KOPT-K1 (cell line): ENCODE results near the gene CFAP54.
A peak's percentile ranks its signal among the peaks of the same experiment; 100 is the strongest.
"Not testable (repeated sequence)": the region's sequence is repeated elsewhere in the genome, so short reads cannot be mapped to it uniquely, and the experiment has no call there.

Source experiments
- H3K27ac ChIP-seq: fragments of 200-600 bp; sonication (generic); 2 replicates; pipeline ENCODE4 v1.5.1; 2016; ENCODE audit warnings: antibody characterized with exemption, mild to moderate bottlenecking, low read depth, low read length; ENCODE audit not compliant: poor library complexity, severe bottlenecking
- H3K36me3 ChIP-seq: fragments of 200-600 bp; sonication (generic); 2 replicates; pipeline ENCODE4 v1.5.1; 2017; ENCODE audit warnings: antibody characterized with exemption, mild to moderate bottlenecking, low read length, moderate library complexity; ENCODE audit not compliant: insufficient read depth
- H3K9me3 ChIP-seq: fragments of 200-600 bp; sonication (generic); 2 replicates; pipeline ENCODE4 v1.5.1; 2017; ENCODE audit warnings: antibody characterized with exemption, low read length, mild to moderate bottlenecking; ENCODE audit not compliant: insufficient read depth, poor library complexity, severe bottlenecking

Gene CFAP54

DNA sequence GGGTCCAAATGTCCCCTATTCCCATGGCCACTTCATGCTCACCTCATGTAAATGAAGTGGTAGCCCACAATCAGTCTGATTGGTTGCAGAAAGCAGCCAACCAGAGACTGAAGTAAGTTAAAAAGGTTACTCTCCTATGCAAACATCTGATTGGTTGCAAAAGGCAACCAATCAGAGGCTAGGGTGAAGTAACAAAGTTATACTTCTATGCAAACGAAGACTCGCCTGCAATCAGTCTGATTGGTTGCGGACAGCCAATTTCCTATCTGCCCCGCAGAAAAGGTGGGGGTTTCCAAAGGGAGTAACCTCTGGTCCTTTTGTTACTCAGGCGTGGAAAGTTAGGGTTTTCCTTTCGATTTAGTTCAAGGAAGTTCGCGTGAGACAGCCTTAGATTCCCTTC, 209.6 kb downstream of the CFAP54 start:
- H3K36me3 ChIP-seq: no peaks in the 10 kb centered on the region
- no peaks in the 10 kb centered on the region for H3K9me3 ChIP-seq
- H3K27ac ChIP-seq: no peak overlapping the region

DNA sequence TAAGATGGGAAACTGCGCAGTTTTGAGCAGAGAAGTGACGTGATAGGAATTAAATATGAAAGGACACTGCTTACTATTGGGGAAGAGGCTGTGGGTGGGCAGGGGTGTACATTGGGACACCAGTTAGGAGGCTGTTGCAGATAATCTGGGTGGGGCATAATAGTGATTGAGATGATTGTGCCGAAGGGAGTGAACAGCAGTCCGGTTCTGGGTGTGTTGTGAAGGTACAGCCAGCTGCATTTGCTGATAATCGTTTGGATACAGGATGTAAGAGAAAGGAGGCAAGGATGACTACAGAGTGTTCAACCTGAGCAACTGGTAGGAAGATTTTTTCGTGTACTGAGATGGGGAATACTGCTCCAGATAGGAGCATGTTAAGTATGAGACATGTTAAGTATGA, 212.5 kb downstream of the CFAP54 start:
- H3K36me3 ChIP-seq: no peaks in the 10 kb centered on the region
- H3K27ac ChIP-seq: no peak overlapping the region
- H3K9me3 ChIP-seq: no peaks in the 10 kb centered on the region

DNA sequence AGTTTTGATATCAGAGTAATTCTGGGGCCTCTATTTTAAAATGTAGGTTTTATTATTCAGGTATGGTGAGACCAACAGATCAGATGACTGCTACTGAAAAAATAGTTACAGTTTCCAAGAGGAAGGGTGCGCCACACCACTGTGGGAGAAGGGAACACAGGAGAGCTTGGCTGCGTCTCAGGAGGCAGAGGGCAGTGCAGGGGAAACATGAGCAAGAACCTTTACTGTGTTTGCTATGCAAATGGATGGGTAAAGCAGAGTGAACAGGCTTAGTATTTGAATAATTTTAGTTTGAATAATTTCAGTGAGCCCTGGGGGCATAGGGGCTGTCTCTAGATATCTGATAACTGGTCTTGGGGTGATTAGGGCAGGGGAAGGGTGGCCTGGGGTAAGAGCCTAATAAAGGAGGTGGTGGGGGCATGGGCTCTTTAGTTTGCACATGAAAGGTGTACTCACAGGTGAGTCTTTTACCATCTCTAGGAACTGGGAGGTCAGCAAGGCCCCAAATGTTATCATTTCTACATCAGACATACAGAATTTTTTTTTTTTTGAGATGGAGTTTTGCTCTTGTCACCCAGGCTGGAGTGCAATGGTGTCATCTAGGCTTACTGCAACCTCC, 220.9 kb downstream of the CFAP54 start:
- no peaks in the 10 kb centered on the region for H3K36me3 ChIP-seq
- no peaks in the 10 kb centered on the region for H3K9me3 ChIP-seq
- no peak overlapping the region for H3K27ac ChIP-seq

GRCh38 chr12:96711364-96711763, 222.0 kb downstream of the CFAP54 start:
- Histone ChIP-seq H3K9me3 (no peaks in the 10 kb centered on the region), H3K36me3 (no peaks in the 10 kb centered on the region), H3K27ac (no peak overlapping the region)

DNA sequence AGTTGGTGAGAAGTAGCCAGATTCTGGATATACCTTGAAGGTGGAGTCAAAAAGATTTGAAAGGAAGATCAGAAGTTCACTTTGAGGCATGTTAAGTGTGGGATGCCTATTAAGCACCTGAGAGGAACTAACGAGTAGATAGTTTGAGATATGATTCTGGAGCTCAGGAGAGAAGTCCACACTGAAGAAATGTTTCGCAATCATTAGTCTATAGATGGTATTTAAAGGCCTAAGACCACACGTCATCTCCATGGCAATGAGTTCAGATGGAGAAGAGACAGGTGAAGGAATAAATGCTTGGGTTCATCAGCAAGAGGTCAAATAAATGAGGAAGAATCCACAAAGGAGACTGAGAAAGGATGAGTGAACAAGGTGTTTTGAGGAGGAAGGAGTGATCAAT, 224.8 kb downstream of the CFAP54 start:
- Histone ChIP-seq H3K36me3 (no peaks in the 10 kb centered on the region), H3K27ac (no peak overlapping the region), H3K9me3 (no peaks in the 10 kb centered on the region)

DNA sequence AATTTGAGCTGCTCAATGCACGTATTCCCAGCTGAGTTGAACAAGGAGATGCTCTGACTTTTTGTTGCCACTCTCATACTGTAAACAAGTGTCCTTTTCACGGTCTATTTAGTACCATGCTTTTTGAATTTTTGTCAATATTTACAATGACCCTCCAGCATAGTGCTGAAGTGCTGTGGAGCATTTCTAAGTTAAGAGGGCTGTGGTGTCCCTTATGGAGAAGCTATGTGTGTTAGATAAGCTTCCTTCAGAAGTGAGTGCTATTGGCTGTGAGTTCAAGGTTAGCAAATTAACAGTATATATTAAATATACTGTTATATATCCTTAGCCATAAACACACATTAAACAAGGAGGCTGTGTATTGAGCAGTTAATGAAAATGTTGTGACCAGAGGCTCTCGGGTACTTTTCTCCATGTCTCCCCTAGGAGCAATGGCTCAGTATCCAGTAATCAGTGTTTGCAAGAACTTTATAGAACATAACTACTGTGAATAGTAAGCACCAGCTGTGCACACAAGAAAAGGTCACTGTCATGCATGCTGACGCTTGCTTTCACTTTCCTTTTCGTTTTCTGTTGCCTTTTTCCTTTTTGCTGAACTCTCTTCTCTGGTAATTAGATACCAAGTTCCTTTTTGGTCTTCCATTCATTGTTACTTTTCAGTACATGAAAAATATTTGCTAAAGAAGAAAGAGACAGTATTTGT, 230.4 kb downstream of the CFAP54 start:
- H3K27ac ChIP-seq: peak overlapping the region; percentile 72
- H3K9me3 ChIP-seq: no peaks in the 10 kb centered on the region
- no peaks in the 10 kb centered on the region for H3K36me3 ChIP-seq

GRCh38 chr12:96720363-96720705, 231.0 kb downstream of the CFAP54 start:
- Histone ChIP-seq H3K36me3 (no peaks in the 10 kb centered on the region), H3K27ac (peak overlapping the region; percentile 72), H3K9me3 (no peaks in the 10 kb centered on the region)

DNA sequence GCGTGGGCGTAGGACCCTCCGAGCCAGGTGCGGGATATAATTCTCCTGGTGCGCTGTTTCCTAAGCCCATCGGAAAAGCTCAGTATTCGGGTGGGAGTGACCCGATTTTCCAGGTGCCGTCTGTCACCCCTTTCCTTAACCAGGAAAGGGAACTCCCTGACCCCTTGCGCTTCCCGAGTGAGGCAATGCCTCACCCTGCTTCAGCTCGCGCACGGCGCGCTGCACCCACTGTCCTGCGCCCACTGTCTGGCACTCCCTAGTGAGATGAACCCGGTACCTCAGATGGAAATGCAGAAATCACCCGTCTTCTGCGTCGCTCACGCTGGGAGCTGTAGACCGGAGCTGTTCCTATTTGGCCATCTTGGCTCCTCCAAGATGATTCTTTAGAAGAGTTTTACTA, 240.1 kb downstream of the CFAP54 start:
- H3K27ac ChIP-seq, H3K36me3 ChIP-seq, H3K9me3 ChIP-seq: not testable (repeated sequence)

DNA sequence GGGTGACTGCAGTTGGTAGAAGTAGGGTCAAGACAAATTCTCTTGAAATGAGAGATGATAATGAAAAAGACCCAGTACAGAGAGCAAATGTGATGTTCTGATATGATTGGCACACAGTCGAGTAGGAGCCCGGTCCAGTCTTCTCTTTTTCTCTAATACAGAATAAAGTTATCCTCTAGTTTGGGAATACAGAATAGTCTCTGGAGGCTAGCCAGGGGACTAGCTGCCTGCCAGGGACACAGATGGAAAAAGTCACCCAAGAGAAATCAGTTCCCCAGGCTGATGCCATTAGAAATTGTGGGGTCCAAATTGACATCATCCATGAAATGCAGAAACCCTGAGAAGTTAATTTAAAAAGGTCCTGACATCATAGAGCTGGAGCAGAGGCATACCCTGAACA, 240.5 kb downstream of the CFAP54 start:
- Histone ChIP-seq H3K36me3 (no peaks in the 10 kb centered on the region), H3K9me3 (no peaks in the 10 kb centered on the region)

GRCh38 chr12:96743606-96744005, 254.2 kb downstream of the CFAP54 start:
- Histone ChIP-seq H3K9me3 (no peaks in the 10 kb centered on the region), H3K27ac (no peak overlapping the region), H3K36me3 (no peaks in the 10 kb centered on the region)

More for the DNA sequence above, 240.5 kb downstream of the CFAP54 start:
- H3K27ac ChIP-seq: no peak overlapping the region

- no peaks in the 10 kb centered on the region for H3K36me3 ChIP-seq
- H3K27ac ChIP-seq: no peak overlapping the region
- H3K9me3 ChIP-seq: no peaks in the 10 kb centered on the region
Measured at GRCh38 chr12:96749999-96750398, 260.6 kb downstream of the CFAP54 start.

DNA sequence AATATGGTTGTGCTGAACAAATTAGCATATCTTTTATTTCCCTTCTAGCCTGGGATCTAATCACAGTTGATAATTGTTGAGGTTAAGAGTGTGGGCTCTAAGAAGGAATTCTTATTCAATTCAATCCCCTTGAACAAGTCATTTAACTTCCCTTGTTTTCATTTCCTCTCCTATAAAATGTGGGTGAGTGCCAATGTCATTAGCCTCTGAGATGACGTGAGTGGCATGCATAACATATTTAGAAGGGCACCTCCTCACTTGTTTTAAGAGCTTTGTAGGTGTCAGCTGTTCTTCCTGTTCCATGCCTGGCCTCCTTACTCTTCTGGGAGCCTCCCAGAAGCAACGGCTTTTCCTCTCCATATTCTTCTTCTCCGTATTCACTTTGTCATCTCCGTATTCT, 262.2 kb downstream of the CFAP54 start:
- H3K36me3 ChIP-seq: no peaks in the 10 kb centered on the region
- H3K9me3 ChIP-seq: no peaks in the 10 kb centered on the region
- no peak overlapping the region for H3K27ac ChIP-seq

DNA sequence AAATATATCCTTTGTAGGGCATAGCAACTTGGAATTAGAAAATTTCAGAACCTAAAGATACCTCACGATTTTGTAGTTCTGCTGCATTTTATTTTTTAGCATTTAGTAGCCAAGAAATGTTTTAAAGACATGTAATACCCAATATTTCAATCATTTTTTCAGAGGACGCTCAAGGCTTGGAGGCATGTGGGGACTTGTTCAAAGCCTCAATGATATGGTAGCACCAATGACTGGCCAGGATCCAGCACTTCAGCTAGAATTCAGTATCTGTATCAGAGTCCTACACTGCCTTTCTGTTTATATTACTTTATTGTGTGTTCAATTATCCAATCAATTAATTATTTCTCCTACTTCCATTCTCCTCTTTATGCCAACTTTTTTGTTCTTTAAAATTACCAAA, 262.8 kb downstream of the CFAP54 start:
- H3K9me3 ChIP-seq: no peaks in the 10 kb centered on the region
- no peaks in the 10 kb centered on the region for H3K36me3 ChIP-seq
- H3K27ac ChIP-seq: no peak overlapping the region

GRCh38 chr12:96766232-96766631, 276.9 kb downstream of the CFAP54 start:
- H3K36me3 ChIP-seq: no peaks in the 10 kb centered on the region
- H3K27ac ChIP-seq: no peak overlapping the region
- H3K9me3 ChIP-seq: no peaks in the 10 kb centered on the region

DNA sequence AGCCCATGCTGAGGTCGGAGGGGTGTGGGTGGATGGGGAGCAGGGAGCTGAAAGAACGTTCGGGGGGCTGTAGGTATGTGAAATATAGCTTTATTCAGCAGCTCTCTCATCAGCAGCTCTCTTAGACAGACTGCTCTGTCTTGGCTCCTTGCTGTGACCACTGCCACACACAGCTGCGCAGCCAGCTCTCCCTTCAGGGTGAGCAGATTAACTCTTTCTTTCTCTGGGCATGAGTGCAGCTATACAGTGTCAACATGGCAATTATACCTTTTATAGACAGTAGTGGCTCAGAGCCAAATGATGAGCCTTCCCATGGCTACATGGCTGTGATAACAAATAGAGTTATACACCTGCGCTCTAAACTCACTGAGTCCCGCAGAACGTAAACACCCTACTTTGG, 280.0 kb downstream of the CFAP54 start:
- Histone ChIP-seq H3K27ac (no peak overlapping the region), H3K9me3 (no peaks in the 10 kb centered on the region)

More for the DNA sequence above, 280.0 kb downstream of the CFAP54 start:
- no peaks in the 10 kb centered on the region for H3K36me3 ChIP-seq
